ENCODE results near the gene SEMA6D.
"Not testable (repeated sequence)": the region's sequence is repeated elsewhere in the genome, so short reads cannot be mapped to it uniquely, and the experiment has no call there.

SEMA6D gene

DNA sequence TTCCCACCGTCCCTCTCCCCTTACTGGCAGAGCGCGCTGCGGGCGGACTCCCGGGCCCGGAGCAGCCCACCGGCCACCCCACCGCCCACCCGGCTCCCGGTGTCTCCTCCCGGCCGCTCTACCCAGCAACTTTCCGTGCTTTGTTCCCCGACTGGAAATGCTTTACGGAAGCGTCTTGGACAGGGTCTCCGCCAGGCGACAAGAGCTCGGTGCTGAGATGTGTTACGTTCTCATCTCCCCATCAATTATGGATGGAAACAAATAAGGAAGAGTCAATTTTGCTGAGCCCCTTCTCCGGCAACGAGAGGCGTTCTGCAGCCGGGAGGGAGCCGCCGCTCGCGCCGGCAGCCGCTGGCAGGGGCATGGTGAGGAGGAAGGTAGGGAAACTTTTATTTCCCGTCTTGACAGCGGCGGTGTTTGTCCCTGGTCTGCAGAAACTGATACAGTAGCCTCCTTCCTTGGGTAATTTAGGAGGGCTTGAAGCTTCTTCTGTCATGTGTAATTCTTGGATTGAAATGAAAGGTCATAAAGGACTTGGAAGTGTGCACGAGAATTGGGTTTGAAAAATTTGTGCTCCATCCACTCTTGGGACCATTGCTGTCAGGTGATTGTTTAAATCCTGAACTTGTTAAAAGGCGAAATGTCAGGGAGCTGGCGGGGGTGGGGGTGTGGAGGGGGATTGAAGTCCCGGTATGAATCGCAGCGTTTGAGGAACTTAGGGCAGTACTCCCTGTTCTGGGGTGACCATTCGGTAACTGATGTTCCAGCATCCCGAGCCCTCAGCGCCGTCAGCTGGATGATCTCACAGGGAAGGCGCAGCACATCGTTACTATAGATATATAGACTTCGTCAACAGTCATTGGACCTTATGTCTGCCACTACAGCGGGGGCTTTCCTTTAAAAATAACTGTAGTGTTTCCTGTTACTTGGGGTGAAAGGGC is 1.5 kb downstream of the SEMA6D start:
- no peak for DNase-seq (ENCODE audit: low spot score)

- no peak for DNase-seq (ENCODE audit: low spot score)
Measured at GRCh38 chr15:47719730-47720129, 2.4 kb downstream of the SEMA6D start.

- no peak for DNase-seq (ENCODE audit: low spot score)
Measured at GRCh38 chr15:47720555-47720954, 3.2 kb downstream of the SEMA6D start.

DNA sequence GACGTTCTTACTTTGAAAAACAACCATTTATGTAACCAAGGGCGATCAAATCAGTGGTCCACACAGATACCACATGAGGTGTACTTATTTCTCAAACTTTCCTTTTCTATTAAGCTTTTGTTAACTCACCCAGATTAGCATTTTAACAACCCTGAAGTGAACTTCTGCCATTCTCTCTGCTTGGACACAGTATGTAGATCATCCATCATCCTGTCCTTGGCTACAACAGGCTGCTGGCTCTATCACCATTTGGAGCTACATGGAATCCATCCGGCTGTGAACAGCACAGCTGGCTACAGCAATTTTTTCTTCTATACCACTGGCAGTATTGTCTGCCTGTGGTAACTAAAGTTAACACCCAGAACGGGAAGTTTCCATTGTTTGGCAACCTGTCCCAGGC is 4.4 kb downstream of the SEMA6D start:
- no peak for DNase-seq (ENCODE audit: low spot score)

GRCh38 chr15:47724346-47724745 is 7.0 kb downstream of the SEMA6D start:
- no peak for DNase-seq (ENCODE audit: low spot score)

DNA sequence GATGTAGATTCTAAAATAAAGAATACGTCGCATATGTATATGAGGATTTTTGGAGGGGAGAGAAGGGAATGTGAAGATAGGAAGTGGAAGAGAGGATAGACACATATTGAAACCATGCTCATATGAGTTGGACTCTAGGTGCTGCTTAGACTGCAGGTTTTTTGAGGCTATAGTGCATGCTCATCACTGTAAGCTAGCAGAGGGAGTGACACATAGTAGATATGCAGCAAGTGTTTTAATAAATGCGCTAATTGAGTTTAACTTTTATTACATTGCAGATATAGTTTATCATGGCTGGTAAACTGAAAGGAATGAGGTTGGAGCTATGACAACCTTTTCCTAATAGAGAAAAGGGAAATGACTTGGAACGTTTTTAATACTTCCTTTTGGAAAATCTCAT is 7.7 kb downstream of the SEMA6D start:
- DNase-seq (ENCODE audit: low spot score): no peak

- DNase-seq (ENCODE audit: low spot score): no peak
Measured at GRCh38 chr15:47725906-47726305, 8.6 kb downstream of the SEMA6D start.

DNA sequence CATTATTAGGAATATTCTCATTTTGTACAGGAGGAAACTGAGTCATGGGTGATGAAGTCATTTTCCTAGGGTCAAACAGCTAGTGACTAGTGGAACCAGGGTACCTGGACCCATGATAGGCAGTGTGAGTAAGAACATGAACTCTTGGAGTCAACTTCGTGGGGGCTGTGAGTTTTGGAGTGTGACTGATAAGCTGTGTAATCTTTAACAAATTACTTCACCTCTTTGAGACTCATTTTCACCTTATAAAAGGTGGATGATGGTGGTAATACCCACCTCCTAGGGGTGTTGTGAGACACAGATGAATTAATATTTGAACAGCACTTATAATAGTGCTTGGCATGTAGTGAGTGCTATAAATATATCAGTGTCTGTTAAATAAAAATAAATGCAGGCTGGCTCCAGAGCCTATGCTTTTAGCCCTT is 9.1 kb downstream of the SEMA6D start:
- no peak for DNase-seq (ENCODE audit: low spot score)

DNA sequence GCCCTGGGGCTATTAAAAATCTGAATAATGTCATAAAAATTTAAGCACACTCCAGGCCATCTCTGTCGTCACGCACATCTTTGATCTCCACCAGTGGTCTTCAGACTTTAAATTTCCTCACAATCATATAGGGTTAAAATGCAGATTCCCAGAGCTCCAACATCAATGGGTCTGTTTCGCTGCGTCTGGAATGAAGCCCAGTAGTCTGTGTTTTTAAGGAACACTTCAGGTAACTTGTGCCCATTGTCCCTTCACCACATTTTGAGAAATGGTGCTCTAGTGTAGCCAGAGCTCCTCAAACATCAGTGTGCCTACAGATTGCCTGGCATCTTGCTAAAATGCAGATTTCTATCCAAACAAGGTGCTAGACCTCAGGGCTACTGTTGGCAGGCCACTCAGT is 9.8 kb downstream of the SEMA6D start:
- no peak for DNase-seq (ENCODE audit: low spot score)

- no peak for DNase-seq (ENCODE audit: low spot score)
Measured at GRCh38 chr15:47727676-47728075, 10.4 kb downstream of the SEMA6D start.

GRCh38 chr15:47728426-47728825 is 11.1 kb downstream of the SEMA6D start:
- no peak for DNase-seq (ENCODE audit: low spot score)

- DNase-seq (ENCODE audit: low spot score): no peak
Measured at GRCh38 chr15:47728886-47729285, 11.6 kb downstream of the SEMA6D start.

- DNase-seq (ENCODE audit: low spot score): no peak
Measured at GRCh38 chr15:47731230-47731629, 13.9 kb downstream of the SEMA6D start.

- DNase-seq (ENCODE audit: low spot score): no peak
Measured at GRCh38 chr15:47732248-47732647, 14.9 kb downstream of the SEMA6D start.

GRCh38 chr15:47733085-47733484 is 15.8 kb downstream of the SEMA6D start:
- no peak for DNase-seq (ENCODE audit: low spot score)

GRCh38 chr15:47736143-47736786 is 19.0 kb downstream of the SEMA6D start:
- no peak for DNase-seq (ENCODE audit: low spot score)

DNA sequence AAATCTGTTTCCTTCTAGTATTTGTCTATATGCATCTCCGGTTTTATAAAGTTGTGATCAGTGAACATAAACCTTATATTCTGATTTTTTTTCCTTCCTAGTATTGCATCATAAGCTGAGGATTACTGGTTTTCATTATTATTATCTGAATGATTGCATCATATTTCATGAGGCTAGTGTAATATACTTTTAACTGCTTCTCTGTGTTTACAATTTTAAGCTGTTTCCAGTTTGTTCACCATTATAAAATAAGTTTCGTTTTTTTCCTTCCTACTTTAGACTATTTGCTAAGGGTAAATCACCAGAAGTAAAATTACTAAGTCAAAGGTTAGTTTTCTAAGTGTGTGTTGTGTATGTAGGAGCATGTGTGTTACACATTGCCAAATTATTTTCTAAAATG is 20.2 kb downstream of the SEMA6D start:
- DNase-seq (ENCODE audit: low spot score): no peak

- not testable (repeated sequence) for DNase-seq (ENCODE audit: low spot score)
Measured at GRCh38 chr15:47738144-47738825, 21.0 kb downstream of the SEMA6D start.

DNA sequence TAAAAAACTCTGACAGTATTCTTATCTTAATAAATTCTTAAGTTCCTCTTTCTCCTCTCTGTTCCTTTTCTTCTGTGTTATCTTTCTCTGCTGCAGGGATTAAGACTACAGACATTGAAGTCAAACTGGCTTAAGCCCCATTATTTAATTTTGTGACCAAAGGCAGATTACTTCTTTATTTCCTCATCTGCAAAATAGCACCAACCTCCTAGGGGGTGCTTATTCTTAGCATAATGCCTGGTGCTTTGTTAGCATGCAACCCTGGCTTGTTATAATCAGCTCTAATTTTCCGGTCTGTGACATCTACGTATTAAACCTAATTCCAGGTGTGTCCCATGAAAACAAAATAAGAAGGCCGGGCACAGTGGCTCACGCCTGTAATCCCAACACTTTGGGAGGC is 23.8 kb downstream of the SEMA6D start:
- no peak for DNase-seq (ENCODE audit: low spot score)

DNA sequence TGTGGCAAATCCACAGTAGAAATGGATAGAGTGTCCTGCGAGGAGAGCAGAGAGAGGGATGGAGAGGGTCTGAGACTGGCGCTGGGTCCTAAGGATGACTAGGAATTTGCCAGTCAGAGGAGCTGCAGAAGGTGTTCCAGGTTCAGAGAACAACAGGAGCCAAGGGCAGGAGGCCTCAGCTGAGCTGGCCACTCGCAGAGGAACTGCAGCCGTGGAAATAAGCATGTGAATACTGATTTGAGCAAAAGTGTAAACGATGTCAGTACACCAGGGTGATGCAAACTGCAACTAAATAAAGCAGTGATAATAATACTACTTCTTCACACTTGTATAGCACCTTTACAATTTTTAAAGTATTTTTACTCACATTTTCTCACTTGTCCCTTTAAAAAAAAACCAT is 24.6 kb downstream of the SEMA6D start:
- no peak for DNase-seq (ENCODE audit: low spot score)

DNA sequence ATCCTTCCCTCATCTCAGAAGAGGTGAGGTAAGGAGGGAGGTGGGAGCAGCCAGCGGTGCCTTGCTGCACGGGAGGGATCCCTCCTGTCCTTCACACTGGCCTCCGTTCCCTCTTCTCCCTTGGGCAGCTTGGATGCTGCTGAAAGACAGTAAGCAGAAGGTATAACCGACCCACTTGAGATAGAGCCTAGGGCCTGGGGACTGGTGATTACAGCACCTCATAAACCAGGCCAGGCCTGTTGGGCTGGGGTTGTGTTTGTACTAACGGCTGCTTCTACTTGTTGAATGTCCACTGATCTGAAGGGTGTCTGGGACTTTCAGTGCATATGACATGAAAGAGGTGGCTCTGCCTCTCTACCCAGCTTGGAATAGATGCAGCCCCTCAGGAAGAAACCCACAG is 25.0 kb downstream of the SEMA6D start:
- DNase-seq (ENCODE audit: low spot score): no peak

GRCh38 chr15:47742742-47743141 is 25.4 kb downstream of the SEMA6D start:
- DNase-seq (ENCODE audit: low spot score): no peak

DNA sequence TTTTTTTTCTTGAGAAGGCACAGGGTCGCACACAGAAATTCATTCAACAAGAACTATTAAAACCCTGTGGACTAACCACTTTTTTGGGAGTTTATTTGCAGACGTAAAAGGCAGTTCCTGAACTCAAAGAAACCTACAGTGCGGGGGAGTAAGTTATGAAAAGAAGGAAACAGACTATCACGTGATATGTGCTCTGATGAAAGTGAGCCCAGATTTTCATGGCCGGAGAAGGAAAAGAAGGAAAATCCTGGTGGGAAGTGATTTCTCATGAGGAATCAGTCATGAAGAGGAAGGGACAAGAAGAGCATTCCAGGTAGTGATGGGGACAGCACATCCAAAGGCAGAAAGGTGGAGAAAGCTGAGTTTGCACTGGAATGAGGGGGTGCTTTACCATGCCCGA is 26.1 kb downstream of the SEMA6D start:
- DNase-seq (ENCODE audit: low spot score): no peak

All from LoVo (cell line).